ENCODE results near the gene KLHL7.

GRCh38 chr7:23200331-23200730 is 94.7 kb downstream of the KLHL7 start:
- TF ChIP-seq CHCHD3 (CRISPR knock-in tag; IDR thresholded peaks at IDR 0.05) (no peak), CTCF (IDR thresholded peaks at IDR 0.05 in 2 of 3, conservative IDR thresholded peaks at IDR 0.05 in 1 of 3; ENCODE audit: insufficient read depth in 2 of 3, low read depth in 1 of 3, low read length in 3 of 3) (no peak), EP300 (IDR thresholded peaks at IDR 0.05; ENCODE audit: low read length) (no peak), DPF2 (IDR thresholded peaks at IDR 0.05) (no peak), HNRNPK (IDR thresholded peaks at IDR 0.05; ENCODE audit: low read depth, low read length, poor library complexity, severe bottlenecking) (no peak), GABPA (tag; conservative IDR thresholded peaks at IDR 0.05; ENCODE audit: low read depth) (no peak), ZZZ3 (IDR thresholded peaks at IDR 0.05) (no peak), MAFF (IDR thresholded peaks at IDR 0.05; ENCODE audit: low read length) (no peak)

All from K562 (cell line).